ENCODE data around the gene SH3RF3. TPM values are rescaled to one million over a fixed set of nuclear protein-coding genes. Genes with fewer than 3 reads are reported as not detected.

Gene SH3RF3
- total and polyA plus RNA-seq, 5 donors from 2014 or later: 0.16 to 1.6 (median 0.76) TPM

DNA sequence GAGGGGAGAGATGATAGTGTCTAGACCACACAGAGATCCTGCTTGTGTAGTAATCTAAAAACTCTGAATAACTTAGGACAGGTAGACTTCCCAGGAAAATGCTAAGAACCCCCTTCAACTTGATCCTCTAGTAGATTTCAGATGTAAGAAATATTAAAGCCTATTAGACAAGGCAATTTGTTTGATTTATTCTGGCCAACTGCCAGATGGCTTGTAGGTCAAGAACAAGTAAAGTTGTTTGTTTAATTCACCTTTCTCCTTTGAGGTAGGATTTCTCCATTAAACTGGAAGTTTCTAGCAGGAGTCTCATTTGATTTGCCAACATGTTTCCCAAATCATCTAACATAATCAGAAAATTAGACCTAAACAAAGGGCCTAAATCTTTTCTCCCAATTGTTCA is 48.6 kb downstream of the SH3RF3 start:
- Mint-ChIP-seq H3K4me3 (no peak overlapping the region), H3K9me3 (peaks cover 0 to 8% (median 3%) of the 10 kb centered on the region in 7 donors), H3K4me1 (peaks cover 6 to 51% (median 10%) of the 10 kb centered on the region in 4 donors), H3K27me3 (peaks cover 30% of the 10 kb centered on the region), H3K27ac (no peak overlapping the region), H3K36me3 (peaks cover 23% of the 10 kb centered on the region)
- no peak overlapping the region for H3K4me3 ChIP-seq (ENCODE audit: low read depth, low read length)
- H3K27ac ChIP-seq (ENCODE audit: insufficient read depth, low read length, poor library complexity, severe bottlenecking): no peak overlapping the region
- peaks cover 12% of the 10 kb centered on the region for H3K4me1 ChIP-seq (ENCODE audit: control insufficient read depth, insufficient read depth, low read length, poor library complexity, severe bottlenecking)
- ATAC-seq (ENCODE audit: low read depth in 2 of 2) (no peak), DNase-seq (no peak)
- H3K27me3 ChIP-seq (ENCODE audit: control insufficient read depth, insufficient read depth, low read length): no peaks in the 10 kb centered on the region
- no peaks in the 10 kb centered on the region for H3K36me3 ChIP-seq (ENCODE audit: control insufficient read depth, insufficient read depth, low read length)
- H3K9me3 ChIP-seq (ENCODE audit: control insufficient read depth in 2 of 2, low read length in 2 of 2): peaks cover 0 to 17% of the 10 kb centered on the region in 2 experiments

GRCh38 chr2:109178968-109179367 is 50.0 kb downstream of the SH3RF3 start:
- Mint-ChIP-seq H3K9me3 (peaks cover 0 to 8% (median 3%) of the 10 kb centered on the region in 7 donors), H3K27ac (no peak overlapping the region)

GRCh38 chr2:109180786-109181185 is 51.8 kb downstream of the SH3RF3 start:
- Mint-ChIP-seq H3K9me3 (peaks cover 0 to 8% (median 3%) of the 10 kb centered on the region in 7 donors), H3K27me3 (peaks cover 39% of the 10 kb centered on the region), H3K4me1 (peaks cover 0 to 30% (median 6%) of the 10 kb centered on the region in 4 donors), H3K27ac (no peak overlapping the region), H3K4me3 (no peak overlapping the region), H3K36me3 (peaks cover 23% of the 10 kb centered on the region)
- ATAC-seq (ENCODE audit: low read depth in 2 of 2) (no peak), DNase-seq (no peak)
- Histone ChIP-seq H3K36me3 (ENCODE audit: control insufficient read depth, insufficient read depth, low read length) (no peaks in the 10 kb centered on the region), H3K27ac (ENCODE audit: insufficient read depth, low read length, poor library complexity, severe bottlenecking) (no peak overlapping the region), H3K4me3 (ENCODE audit: low read depth, low read length) (no peak overlapping the region), H3K27me3 (ENCODE audit: control insufficient read depth, insufficient read depth, low read length) (no peaks in the 10 kb centered on the region), H3K9me3 (ENCODE audit: control insufficient read depth in 2 of 2, low read length in 2 of 2) (peaks cover 0 to 10% of the 10 kb centered on the region in 2 experiments), H3K4me1 (ENCODE audit: control insufficient read depth, insufficient read depth, low read length, poor library complexity, severe bottlenecking) (no peaks in the 10 kb centered on the region)

More at GRCh38 chr2:109178968-109179367, 50.0 kb downstream of the SH3RF3 start:
- ATAC-seq (ENCODE audit: low read depth in 2 of 2) (no peak), DNase-seq (no peak)
- H3K27ac ChIP-seq (ENCODE audit: insufficient read depth, low read length, poor library complexity, severe bottlenecking): no peak overlapping the region
- H3K9me3 ChIP-seq (ENCODE audit: control insufficient read depth in 2 of 2, low read length in 2 of 2): peaks cover 0 to 17% of the 10 kb centered on the region in 2 experiments
- H3K36me3 ChIP-seq (ENCODE audit: control insufficient read depth, insufficient read depth, low read length): no peaks in the 10 kb centered on the region
- H3K4me1 Mint-ChIP-seq: peaks cover 6 to 38% (median 12%) of the 10 kb centered on the region in 4 donors
- no peaks in the 10 kb centered on the region for H3K27me3 ChIP-seq (ENCODE audit: control insufficient read depth, insufficient read depth, low read length)
- peaks cover 8% of the 10 kb centered on the region for H3K4me1 ChIP-seq (ENCODE audit: control insufficient read depth, insufficient read depth, low read length, poor library complexity, severe bottlenecking)
- H3K4me3 Mint-ChIP-seq: peak overlapping the region in 1 of 4 donors; percentile 15
- no peak overlapping the region for H3K4me3 ChIP-seq (ENCODE audit: low read depth, low read length)
- peaks cover 35% of the 10 kb centered on the region for H3K27me3 Mint-ChIP-seq
- H3K36me3 Mint-ChIP-seq: peaks cover 23% of the 10 kb centered on the region

DNA sequence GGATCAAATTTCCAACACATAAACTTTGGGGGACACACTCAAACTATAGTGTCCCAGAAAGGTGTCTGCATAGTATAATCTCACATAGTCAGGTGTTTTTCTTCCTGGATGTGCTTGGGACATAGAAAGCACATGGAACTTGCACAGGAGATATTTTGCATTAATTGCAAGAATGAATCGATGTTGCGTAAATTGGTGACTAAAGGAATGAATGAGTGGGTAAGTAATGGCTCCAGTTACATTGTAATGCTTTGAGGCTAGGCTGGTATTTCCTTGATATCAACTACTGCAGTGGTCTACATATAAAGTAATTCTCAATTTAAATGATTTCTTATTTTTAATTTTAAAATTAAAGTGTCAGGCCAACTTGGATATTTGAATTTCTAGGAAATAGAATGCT is 53.4 kb downstream of the SH3RF3 start:
- Mint-ChIP-seq H3K36me3 (peaks cover 23% of the 10 kb centered on the region), H3K9me3 (peaks cover 0 to 8% (median 3%) of the 10 kb centered on the region in 7 donors), H3K4me1 (peaks cover 0 to 25% (median 4%) of the 10 kb centered on the region in 4 donors), H3K27ac (no peak overlapping the region), H3K4me3 (no peak overlapping the region), H3K27me3 (peaks cover 35% of the 10 kb centered on the region)
- Histone ChIP-seq H3K9me3 (ENCODE audit: control insufficient read depth in 2 of 2, low read length in 2 of 2) (peaks cover 0 to 10% of the 10 kb centered on the region in 2 experiments), H3K36me3 (ENCODE audit: control insufficient read depth, insufficient read depth, low read length) (no peaks in the 10 kb centered on the region), H3K27ac (ENCODE audit: insufficient read depth, low read length, poor library complexity, severe bottlenecking) (no peak overlapping the region), H3K27me3 (ENCODE audit: control insufficient read depth, insufficient read depth, low read length) (no peaks in the 10 kb centered on the region), H3K4me3 (ENCODE audit: low read depth, low read length) (no peak overlapping the region), H3K4me1 (ENCODE audit: control insufficient read depth, insufficient read depth, low read length, poor library complexity, severe bottlenecking) (no peaks in the 10 kb centered on the region)
- DNase-seq (no peak), ATAC-seq (ENCODE audit: low read depth in 2 of 2) (no peak)

DNA sequence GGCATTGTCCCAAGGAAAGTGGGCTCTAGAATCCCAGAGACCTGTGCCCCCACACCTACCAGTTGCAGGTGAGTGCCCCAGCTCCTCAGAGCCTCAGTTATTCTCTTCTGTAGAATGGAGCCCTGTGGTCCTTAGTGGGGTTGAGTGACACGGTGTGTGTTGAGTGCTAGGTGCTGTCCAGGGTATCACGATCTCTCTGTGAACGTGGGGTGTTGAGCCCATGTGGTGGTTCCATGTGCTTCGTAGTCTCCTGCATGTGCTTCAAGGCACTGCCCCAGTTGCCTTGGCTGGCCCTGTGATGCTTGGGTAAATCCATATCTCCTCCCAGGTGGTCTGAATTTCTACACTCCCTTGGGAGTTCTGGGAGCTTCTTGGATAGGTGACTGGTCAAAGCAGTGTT is 54.9 kb downstream of the SH3RF3 start:
- Mint-ChIP-seq H3K27me3 (peaks cover 35% of the 10 kb centered on the region), H3K36me3 (peaks cover 23% of the 10 kb centered on the region), H3K4me1 (peaks cover 0 to 22% (median 2%) of the 10 kb centered on the region in 4 donors), H3K27ac (no peak overlapping the region), H3K9me3 (peaks cover 0 to 8% (median 3%) of the 10 kb centered on the region in 7 donors), H3K4me3 (no peak overlapping the region)
- H3K27me3 ChIP-seq (ENCODE audit: control insufficient read depth, insufficient read depth, low read length): no peaks in the 10 kb centered on the region
- ATAC-seq (ENCODE audit: low read depth in 2 of 2) (no peak), DNase-seq (no peak)
- H3K4me3 ChIP-seq (ENCODE audit: low read depth, low read length): no peak overlapping the region
- no peaks in the 10 kb centered on the region for H3K4me1 ChIP-seq (ENCODE audit: control insufficient read depth, insufficient read depth, low read length, poor library complexity, severe bottlenecking)
- H3K27ac ChIP-seq (ENCODE audit: insufficient read depth, low read length, poor library complexity, severe bottlenecking): no peak overlapping the region
- peaks cover 0 to 10% of the 10 kb centered on the region in 2 experiments for H3K9me3 ChIP-seq (ENCODE audit: control insufficient read depth in 2 of 2, low read length in 2 of 2)
- H3K36me3 ChIP-seq (ENCODE audit: control insufficient read depth, insufficient read depth, low read length): no peaks in the 10 kb centered on the region

- Histone ChIP-seq H3K4me1 (ENCODE audit: control insufficient read depth, insufficient read depth, low read length, poor library complexity, severe bottlenecking) (no peaks in the 10 kb centered on the region), H3K4me3 (ENCODE audit: low read depth, low read length) (no peak overlapping the region), H3K27ac (ENCODE audit: insufficient read depth, low read length, poor library complexity, severe bottlenecking) (no peak overlapping the region), H3K9me3 (ENCODE audit: control insufficient read depth in 2 of 2, low read length in 2 of 2) (peaks cover 0 to 6% of the 10 kb centered on the region in 2 experiments), H3K27me3 (ENCODE audit: control insufficient read depth, insufficient read depth, low read length) (no peaks in the 10 kb centered on the region), H3K36me3 (ENCODE audit: control insufficient read depth, insufficient read depth, low read length) (no peaks in the 10 kb centered on the region)
- Mint-ChIP-seq H3K27me3 (peaks cover 34% of the 10 kb centered on the region), H3K27ac (no peak overlapping the region), H3K36me3 (peaks cover 23% of the 10 kb centered on the region), H3K4me3 (no peak overlapping the region), H3K9me3 (peaks cover 0 to 7% (median 3%) of the 10 kb centered on the region in 7 donors), H3K4me1 (peaks cover 0 to 22% (median 2%) of the 10 kb centered on the region in 4 donors)
- no peak for DNase-seq
- no peak for ATAC-seq (ENCODE audit: low read depth in 2 of 2)
These were observed 55.4 kb downstream of the SH3RF3 start for GRCh38 chr2:109184368-109184767.

DNA sequence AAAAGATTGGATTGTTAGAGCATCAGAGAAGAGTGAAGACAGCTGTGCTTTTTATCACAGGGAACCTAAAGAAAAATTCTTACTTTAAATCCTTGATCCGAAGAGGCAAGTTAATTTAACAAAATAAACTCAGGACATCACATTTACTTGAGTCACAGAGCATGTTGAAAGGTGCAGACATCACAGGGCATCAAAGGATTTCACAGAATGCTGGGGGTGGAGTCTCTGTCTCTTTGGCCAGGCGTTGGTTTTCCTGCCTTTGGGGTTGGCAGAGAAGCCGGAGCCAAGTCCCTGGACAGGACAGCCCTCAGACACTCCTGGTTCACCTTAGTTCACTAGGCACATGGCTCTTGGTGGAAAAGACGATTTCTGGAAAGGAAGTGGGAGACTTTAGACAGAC is 56.3 kb downstream of the SH3RF3 start:
- Histone ChIP-seq H3K9me3 (ENCODE audit: control insufficient read depth in 2 of 2, low read length in 2 of 2) (no peaks in the 10 kb centered on the region), H3K27ac (ENCODE audit: insufficient read depth, low read length, poor library complexity, severe bottlenecking) (no peak overlapping the region), H3K4me1 (ENCODE audit: control insufficient read depth, insufficient read depth, low read length, poor library complexity, severe bottlenecking) (no peaks in the 10 kb centered on the region), H3K27me3 (ENCODE audit: control insufficient read depth, insufficient read depth, low read length) (no peaks in the 10 kb centered on the region), H3K36me3 (ENCODE audit: control insufficient read depth, insufficient read depth, low read length) (no peaks in the 10 kb centered on the region), H3K4me3 (ENCODE audit: low read depth, low read length) (no peak overlapping the region)
- peaks cover 0 to 2% (median 0%) of the 10 kb centered on the region in 7 donors for H3K9me3 Mint-ChIP-seq
- peaks cover 35% of the 10 kb centered on the region for H3K27me3 Mint-ChIP-seq
- H3K4me1 Mint-ChIP-seq: peaks cover 0 to 20% (median 2%) of the 10 kb centered on the region in 4 donors
- H3K36me3 Mint-ChIP-seq: peaks cover 20% of the 10 kb centered on the region
- H3K4me3 Mint-ChIP-seq: no peak overlapping the region
- DNase-seq (no peak), ATAC-seq (ENCODE audit: low read depth in 2 of 2) (no peak)
- peak overlapping the region in 2 of 3 donors; percentile 23 to 24 for H3K27ac Mint-ChIP-seq
